Dermis microvascular lymphatic vessel endothelial cell (primary cell): Measurements from ENCODE around the gene MYOG. TPM values are rescaled to one million over a fixed set of nuclear protein-coding genes. Genes with fewer than 3 reads are reported as not detected.

Source experiments
- DNase-seq, 2 donors: peaks; one replicate each; pipeline versions ENCODE4 v3.0.0 to v3.0.0-alpha.2; 2010; ENCODE audit warnings: low read depth in 2 of 2
- total RNA-seq: library from RNA; depleted of rRNA; stranded (reverse); fragments of >200 nt; gene quantifications from 2 replicates; pipeline ENCODE4 v1.2.1, GENCODE V29; 2014

MYOG gene
- not detected in 2 replicates for total RNA-seq

DNA sequence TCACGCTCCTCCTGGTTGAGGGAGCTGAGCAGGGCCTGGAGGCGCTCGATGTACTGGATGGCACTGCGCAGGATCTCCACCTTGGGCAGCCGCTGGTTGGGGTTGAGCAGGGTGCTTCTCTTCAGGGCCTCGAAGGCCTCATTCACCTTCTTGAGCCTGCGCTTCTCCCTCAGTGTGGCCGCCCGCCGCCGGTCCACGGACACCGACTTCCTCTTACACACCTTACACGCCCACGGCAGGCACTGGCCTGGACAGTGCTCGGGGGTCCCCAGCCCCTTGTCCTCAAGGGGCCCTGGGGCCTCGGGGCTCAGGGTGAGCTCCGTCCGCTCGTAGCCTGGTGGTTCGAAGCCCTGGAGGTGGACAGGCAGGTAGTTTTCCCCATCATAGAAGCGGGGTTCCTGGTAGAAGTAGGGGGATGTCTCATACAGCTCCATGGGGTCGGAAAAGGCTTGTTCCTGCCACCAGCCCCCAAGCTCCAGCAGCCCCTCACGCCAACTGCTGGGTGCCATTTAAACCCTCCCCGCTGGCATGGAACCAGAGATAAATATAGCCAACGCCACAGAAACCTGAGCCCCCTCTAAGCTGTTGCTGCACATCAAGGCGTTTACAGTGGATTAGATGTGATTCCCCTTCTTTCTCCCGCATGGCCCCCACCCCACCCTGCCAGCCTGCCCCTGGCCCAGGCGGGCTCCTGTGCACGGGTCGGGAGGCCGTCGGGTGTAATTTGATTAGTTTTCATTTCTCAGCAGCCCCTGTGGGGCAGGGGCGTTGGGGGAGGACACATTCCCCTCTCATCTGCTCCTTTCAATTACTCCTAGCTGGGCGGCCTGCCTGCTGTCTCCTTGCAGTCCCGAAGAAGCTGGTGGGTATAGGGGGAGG is at the start of gene MYOG:
Gene MYOG, minus strand, starts transcription at position 485 of the 879 bp plus-strand sequence. Its CDS starts 51 bp downstream, at position 434.
- no peak for DNase-seq

DNA sequence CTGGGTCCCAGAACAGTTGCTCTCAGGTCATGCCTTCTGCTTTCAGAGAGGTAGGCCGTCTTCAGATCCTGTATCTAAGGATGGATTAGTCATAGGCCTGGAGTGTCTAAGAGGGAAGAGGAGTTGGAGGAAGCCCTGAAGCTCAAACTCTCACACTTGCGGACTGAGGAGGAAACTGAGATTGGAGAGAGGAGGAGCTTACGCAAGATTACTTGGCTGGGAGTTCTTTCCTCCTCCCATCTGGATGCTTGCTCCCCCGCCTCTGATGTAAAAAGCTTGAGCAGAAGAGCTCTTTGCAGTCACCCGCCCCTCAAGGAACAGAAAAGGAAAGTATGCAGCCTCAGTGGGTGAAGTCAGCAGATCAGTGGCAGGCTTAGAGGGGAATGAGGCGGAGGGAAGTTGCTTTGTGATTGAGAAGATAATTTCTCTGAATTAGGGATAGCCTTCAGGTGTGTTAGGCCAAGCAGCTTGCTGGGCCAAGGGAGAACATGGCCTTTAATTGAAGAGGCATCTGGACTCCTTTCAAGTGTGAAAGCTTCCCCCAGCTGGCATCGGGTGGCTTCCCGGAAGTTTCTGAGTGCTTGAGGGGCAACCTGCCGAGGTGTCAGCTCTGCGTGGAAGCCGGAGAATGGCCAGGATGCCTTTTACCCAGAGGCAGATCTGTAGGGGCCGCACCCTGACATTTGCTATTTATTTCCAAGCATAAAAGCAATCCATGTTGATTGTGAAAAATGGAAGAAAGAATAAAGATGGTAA is 48.3 kb upstream of the MYOG start:
- DNase-seq = no peak

DNA sequence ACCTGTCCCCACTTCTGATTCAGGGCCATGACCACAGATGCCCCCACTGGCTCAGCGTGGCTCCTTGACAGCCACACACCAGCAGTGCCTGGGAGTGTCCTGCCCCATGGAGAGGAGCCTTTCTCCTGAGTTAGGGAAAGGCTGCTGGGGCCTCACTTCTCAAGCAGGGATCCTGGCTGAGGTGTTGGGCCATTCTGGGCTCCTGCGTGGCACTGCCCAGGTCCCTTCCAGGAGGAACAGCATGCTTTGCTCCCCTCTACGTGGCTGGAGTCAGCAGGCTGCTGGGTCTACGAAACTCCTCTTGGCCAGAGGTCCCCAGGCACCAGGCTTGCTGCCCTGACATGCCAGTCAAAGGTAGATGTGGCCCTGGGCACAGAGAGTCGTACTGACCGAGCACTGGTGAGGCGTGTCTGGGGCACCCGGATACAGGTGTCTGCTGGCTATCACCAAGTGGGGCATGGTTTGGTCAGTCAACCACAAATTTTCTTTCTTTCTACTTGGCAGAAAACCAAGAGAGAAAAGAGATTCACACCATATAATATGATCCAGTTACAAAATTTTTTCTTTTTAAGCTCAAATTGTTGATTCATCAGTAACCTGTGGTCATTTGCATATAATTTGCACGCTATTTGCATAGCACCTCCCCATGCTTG is 45.9 kb upstream of the MYOG start:
- no peak for DNase-seq

DNA sequence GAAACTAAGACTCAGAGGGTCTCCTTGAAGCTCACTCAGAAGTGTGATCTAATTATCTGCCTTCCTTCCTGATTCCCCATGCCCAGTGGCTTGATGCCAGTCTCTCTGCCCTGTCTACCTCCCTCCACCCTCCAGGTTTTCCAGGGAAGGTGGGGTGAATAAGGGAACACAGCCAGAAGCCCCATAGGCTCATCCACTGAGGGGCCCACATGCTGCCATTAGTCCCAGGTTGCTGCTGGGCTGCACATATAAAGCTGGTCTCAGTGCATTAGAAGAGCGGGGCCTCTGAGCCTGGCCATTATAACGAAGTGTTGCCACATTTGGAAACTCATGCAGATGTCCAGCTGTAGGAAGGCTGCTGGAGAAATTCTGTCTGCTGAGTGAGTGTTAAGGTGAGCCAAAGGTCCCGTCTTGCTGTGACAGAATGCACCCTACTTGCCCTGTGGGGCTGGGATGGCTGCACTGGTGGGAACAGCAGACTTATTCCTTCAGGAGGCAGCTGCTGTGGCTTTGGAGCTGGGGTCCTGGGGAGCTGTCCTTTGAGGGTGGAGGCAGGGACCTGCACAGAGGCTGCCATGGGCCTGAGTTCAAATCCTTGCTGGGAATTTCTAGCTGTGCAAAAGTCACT is 44.7 kb upstream of the MYOG start:
- DNase-seq = no peak

DNA sequence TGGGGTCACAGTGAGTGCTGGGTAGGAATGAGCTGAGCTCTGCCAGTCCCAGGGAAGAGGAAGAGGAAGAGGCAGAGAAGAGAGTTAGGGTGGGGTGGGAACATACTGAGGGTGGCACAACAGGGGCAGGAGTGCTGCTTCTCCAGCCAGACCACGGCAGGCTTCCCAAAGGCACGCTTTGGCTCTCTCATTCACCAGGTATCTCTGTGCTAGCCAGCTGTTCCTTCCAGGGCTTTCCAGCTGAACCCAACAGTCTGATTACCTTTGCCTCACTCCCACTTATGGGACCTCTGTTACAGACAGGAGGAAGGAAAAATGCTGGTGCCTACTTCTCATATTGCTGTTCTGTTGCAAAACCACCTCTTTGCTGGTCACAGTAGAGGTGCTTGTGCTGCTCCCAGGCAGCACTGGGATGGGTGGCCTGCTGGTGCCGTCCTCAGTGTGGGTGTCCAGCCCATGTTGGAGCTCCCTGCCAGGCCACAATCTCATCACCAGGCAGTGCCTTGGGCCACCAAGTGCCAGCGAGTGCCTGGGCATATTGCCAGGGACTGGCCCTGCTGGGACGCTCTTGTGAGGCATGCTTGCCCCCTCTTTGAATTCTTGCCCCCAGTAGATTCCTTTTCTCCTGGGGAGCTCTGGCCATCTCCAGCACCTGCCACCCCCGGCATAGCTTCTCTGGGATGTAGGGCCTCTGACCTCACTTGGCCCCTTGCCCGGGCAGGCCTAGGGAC is 43.9 kb upstream of the MYOG start:
- DNase-seq = no peak

DNA sequence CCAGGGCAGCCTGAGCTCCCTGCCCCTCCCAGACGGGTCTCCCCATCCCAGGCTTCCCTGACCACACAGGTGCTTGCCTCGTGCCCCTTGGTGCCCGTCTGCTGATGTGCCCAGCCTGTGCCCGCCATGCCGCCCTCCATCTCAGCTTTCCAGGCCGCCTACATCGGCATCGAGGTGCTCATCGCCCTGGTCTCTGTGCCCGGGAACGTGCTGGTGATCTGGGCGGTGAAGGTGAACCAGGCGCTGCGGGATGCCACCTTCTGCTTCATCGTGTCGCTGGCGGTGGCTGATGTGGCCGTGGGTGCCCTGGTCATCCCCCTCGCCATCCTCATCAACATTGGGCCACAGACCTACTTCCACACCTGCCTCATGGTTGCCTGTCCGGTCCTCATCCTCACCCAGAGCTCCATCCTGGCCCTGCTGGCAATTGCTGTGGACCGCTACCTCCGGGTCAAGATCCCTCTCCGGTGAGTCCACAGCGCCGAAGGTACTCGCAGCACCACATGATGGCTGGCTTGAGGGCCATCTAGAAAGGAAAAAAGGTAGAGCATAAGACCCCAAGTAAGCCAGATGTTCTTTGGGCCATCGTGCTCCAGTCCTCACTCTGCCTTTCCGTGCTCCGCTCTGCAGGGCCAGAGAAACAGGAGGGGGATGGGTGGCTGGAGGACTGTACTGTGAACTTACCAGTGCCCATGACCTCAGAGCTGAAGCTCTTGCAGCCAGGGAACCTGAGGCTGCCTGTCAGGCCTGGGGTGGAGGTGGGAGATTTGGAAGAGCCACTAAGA is 43.1 kb upstream of the MYOG start:
- no peak for DNase-seq

DNA sequence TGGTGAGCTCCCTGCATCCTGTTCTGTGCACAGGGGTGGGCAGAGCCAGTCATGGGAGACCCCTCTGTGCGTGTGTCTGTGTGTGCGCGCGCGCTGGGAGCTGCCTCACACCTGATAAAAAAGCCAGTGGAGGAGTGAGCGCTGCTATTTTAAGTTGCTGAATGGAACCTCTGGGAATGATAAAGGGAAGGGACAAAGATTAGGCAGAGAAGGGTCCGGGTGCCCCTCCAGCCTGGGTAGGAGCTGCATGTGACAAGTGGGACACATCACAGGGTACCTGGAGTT is 42.6 kb upstream of the MYOG start:
- DNase-seq = no peak

DNA sequence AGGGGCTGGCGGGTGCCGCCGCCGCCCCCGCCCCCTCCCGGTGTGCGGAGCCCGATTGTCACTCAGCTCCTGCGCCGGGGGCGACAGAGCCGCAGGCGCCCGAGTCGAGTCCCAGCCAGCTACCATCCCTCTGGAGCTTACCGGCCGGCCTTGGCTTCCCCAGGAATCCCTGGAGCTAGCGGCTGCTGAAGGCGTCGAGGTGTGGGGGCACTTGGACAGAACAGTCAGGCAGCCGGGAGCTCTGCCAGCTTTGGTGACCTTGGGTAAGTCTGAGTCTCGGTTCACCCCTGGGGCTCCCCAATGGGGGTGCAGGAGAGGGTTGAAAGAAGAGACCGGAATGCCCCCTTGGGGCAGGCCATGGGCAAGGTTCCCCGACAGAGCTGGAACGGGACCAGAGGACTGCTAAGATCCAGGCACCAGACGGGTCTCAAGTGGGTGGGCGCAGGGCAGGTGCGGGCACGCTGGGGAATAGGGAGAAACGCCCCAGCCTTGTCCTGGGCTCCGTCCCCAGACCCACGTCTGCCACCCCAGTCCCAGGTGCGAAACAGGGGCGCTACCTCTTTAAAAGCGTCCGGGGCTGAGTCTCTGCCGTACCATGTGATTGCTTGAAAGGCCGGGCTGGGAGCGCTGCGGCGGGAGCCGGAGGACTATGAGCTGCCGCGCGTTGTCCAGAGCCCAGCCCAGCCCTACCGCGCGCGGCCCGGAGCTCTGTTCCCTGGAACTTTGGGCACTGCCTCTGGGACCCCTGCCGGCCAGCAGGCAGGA is 42.0 kb upstream of the MYOG start, which contains the start of gene ADORA1:
Gene ADORA1, plus strand, starts transcription at position 61 of the 765 bp plus-strand sequence. CDS start 1,116 bp downstream, outside the sequence.
- no peak for DNase-seq

DNA sequence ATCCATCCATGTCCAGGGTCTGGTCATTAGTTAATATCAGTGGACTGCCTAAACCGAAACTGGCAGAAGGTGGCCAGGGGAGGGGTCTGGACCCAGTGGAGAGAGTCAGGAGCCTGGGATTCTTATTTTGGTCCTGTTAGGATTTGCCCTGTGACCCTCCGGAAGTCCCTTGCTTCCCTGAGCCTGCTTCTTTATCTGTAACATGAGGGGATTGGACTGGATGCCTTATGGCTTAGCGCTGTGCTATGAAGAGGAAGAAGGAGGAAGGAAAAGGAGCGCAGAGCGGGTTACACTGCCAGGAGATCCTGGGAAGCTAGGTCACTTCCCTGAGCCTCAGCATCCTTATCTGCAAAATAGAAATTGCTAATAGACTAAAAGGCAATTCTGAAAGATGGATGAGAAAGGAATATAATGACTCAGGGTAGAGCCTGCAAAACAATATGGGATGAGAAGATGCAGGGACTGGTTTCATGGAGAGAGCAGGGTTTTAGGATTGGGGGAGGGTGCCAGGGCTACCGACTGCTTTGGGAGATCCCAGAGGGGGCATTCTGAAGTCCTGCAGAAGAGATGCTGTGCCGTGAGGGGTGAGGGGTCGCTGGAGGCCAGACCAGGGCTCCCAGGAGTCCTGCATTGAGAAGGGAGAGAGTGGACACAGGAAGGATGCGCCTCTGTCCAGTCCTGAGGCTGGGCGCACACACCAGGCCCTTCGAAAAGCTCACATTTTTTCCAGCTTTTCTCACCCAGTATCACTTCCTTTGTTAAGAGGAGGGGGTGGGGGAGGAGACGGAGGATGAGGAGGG is 41.3 kb upstream of the MYOG start:
- DNase-seq = no peak

DNA sequence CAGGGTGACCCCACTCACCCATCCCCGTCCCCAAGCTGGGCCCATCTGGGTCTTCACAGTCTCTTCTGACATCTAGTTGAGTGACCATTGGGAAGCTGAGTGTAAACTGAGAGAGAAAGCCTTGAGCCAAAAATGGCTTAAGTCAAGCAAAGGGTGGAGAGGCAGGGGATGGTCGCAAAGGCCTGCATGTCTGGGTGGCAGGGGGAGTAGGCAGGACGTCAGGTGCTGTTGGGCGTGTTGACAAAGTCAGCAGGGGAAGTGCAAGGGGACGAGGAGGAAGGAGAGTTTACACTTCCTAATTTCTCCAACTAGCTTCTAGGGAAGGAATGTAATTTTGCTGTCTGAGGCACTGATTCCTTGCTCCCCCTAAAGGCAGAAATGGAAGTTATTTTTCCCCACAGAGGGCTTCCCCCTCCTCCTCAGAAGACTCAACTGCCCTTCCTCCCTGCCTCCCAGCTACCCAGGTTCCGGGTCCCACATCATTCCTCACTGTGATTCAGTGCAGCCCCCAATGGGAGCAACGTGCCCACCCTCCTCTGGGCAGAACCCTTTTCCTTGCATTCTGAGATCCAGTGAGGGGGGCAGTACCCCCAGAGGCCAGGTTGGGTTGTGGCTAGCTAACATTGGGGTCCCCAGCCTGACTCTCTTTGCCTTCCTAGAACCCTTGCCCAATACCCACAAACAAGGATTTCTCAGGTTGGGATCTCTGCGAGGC is 40.5 kb upstream of the MYOG start:
- DNase-seq = no peak

DNA sequence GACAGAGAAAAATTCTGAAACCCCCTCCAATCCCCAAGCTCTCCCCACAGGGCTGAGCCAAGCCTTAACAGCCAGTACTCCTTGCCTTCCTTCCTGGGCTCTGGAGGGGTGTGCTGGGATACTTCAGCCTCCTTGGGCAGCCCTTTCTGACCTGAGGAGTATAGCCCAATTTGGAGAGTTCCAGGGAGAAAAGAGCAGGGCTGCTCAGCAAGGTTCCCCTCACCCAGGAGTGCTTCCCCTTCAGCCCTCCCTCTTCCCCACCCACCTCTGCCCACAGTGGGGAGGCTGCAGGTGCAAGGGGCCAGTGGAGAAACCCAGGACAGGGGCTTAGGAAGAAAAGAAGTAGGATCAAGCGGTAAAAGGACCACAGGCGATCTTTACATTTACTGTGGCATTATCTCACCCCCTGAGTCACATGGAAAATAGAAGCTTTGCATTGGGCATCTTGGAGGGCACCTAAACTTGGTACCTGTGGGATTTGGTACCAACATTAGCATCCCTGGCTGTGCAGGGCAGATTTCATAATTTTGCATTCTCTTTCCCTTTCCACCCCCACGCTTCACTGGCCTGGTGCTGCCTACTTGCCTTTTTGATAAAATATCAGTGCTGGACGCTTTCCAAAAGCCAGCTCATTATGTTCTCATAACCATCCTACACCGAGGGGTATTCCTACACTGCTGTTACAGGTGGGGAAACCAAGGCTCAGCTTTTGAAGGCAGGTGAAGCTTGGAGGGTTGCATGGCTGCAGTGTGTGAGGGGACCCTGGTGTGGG is 38.9 kb upstream of the MYOG start:
- DNase-seq = no peak

DNA sequence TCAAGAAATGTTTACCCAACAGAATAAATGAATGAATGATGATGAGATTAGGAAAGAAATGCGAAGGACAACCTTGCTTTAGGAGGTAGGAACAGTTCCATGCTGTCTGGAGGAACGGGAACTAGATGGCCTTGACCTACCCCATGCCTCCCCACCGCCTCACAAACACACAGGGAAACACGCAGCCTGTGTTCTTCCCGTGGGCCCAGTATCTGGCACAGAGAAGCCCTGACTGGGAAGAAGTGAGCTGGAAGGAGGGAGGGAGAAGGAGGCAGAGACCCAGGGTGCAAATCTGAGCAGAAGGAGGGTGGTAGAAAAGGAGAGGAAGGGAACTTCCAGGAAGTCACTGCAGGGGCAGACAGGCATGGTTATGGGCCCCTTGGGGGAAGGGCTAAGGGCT is 38.2 kb upstream of the MYOG start:
- no peak for DNase-seq

DNA sequence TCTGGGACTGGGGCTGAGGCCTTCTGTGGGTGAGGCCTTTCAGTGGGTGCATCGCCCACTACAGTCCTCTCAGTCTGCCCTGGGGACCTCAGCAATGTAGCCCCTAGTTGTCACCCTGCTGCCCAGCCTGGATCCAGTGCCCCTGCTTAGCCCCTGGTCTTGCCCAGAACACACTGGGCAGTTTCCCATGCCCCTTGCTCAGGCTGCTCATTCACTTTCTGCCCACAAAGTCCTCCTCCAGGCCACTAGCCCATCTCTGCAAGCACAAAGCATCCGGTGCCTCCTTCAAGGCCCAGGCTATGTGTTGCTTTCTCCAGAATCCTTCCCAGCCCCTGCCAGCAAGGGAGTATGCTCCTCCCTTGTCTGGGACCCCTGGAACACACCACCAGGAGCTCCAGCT is 36.3 kb upstream of the MYOG start:
- DNase-seq = no peak

DNA sequence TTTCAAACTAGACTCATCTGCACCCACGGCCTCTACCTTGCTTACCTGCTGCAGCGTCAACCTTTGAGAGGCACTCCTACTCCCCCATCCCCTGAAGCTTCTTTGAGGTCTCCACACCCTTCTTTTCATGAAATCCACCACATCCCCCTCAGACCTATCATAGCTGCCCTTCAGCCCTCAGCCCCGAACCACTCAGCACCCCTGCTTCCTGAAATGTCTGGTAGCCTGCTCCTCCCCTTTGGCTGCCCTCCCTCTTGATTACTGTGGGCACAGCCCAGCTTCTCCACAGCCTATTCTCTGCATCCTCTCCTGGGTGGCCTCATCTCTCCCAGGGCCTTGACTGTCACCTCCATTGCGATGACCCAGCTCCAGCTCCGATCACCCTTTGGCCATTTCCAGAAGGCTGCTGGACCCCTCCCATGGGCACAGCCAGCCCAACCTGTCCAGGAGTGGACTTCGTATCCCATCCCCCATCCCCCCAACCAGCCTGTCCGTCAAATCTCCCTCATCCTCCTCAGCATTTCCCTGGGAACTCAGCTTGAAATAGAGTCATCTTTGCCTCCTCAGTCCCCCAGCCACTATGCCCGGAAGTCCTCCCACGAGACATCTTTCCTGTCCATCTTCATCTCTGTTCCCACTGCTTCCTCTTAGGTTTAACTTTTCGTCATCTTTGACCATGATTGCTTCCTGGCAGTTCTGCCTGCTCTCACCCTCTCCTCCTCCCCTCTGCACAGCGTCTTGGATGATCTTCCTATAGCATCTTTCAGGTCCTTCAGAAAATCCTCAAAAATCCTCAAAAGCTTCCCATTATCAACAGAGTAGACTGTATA is 35.6 kb upstream of the MYOG start:
- no peak for DNase-seq

DNA sequence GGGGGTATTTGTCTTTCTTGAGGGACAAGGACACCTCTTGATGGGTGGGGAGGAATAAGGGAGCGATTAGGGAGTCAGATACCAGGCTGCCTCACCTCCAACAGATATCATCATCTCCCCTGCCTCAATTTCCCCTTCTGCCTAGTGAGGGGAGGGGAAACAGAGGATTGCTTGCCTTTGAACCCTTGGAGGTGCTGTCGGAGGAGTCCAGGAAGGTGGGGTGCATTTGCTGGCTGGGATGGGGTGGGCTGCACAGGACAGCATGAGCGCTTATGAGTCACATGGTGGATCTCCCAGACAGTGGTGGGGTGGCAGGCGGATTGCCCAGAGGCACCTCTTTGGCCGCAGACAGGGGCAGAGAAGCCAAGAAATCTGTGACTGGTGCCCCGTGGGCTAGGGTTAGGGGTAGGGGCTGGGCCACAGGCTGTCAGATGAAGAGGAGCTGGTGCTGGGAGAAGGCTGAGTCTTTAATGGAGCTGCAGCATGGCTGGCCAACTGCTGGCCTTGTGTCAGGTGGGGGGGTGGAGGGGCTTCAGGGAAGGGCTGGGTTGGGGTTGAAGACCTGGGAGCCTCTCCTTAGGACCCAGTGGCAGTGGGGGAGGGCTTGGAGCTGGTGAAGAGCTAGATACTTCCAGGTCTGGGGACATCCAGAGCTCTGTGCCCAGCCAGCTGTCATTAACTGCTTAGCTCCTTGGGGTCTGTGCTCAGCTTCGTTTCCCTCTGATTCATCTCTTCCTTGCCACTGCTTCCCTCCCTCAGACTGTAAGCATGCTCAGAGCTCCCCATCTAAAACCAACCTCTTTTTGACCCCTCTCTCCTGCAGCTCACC is 34.7 kb upstream of the MYOG start:
- DNase-seq = no peak
